DOHH2 (cell line): Measurements from ENCODE around the gene GATA3.

ENCODE experiments used
- H3F3A ChIP-seq: fragments of 200-600 bp; sonication (generic), shearing (Covaris generic); 2 replicates; pipeline ENCODE4 v1.6.0; 2016; ENCODE audit warnings: antibody characterized with exemption, mild to moderate bottlenecking; ENCODE audit not compliant: control insufficient read depth, insufficient read depth
- H3K27ac ChIP-seq: fragments of 200-600 bp; sonication (generic); 2 replicates; pipeline ENCODE4 v1.5.1; 2014; ENCODE audit warnings: low read depth, mild to moderate bottlenecking, low read length, moderate library complexity
- H3K27me3 ChIP-seq: fragments of 200-600 bp; sonication (generic); 2 replicates; pipeline ENCODE4 v1.6.1; 2014; ENCODE audit warnings: mild to moderate bottlenecking, low read length, mixed read lengths; ENCODE audit not compliant: control insufficient read depth
- H3K36me3 ChIP-seq: fragments of 200-600 bp; sonication (generic); 2 replicates; pipeline ENCODE4 v1.6.1; 2014; ENCODE audit warnings: mild to moderate bottlenecking, low read length, moderate library complexity, mixed read lengths; ENCODE audit not compliant: control insufficient read depth
- H3K4me1 ChIP-seq: fragments of 200-600 bp; sonication (generic); 2 replicates; pipeline ENCODE4 v1.6.1; 2014; ENCODE audit warnings: mild to moderate bottlenecking, low read length, mixed read lengths; ENCODE audit not compliant: control insufficient read depth
- H3K4me2 ChIP-seq: fragments of 200-600 bp; sonication (generic); 2 replicates; pipeline ENCODE4 v1.6.0; 2014; ENCODE audit warnings: mild to moderate bottlenecking, low read length, moderate library complexity
- H3K4me3 ChIP-seq: fragments of 200-600 bp; sonication (generic); 2 replicates; pipeline ENCODE4 v1.5.1; 2014; ENCODE audit warnings: mild to moderate bottlenecking, low read length, mixed read lengths
- H3K79me2 ChIP-seq: fragments of 200-600 bp; sonication (generic); 2 replicates; pipeline ENCODE4 v1.6.1; 2014; ENCODE audit warnings: mild to moderate bottlenecking, low read length, mixed read lengths; ENCODE audit not compliant: control insufficient read depth
- H3K9me2 ChIP-seq: fragments of 200-600 bp; sonication (generic); replicated peaks from 2 replicates; pipeline ENCODE4 v1.6.1; 2014; ENCODE audit warnings: mild to moderate bottlenecking, low read length, mixed read lengths; ENCODE audit not compliant: control insufficient read depth
- H3K9me3 ChIP-seq: fragments of 200-600 bp; sonication (generic); 2 replicates; pipeline ENCODE4 v1.6.1; 2014; ENCODE audit warnings: antibody characterized with exemption, low read length, mixed read lengths; ENCODE audit not compliant: control insufficient read depth, insufficient read depth
- H4K20me1 ChIP-seq: fragments of 200-600 bp; sonication (generic); 2 replicates; pipeline ENCODE4 v1.6.0; 2014; ENCODE audit warnings: low read depth, mild to moderate bottlenecking, antibody characterized with exemption, low read length, moderate library complexity; ENCODE audit not compliant: control insufficient read depth, insufficient read depth
- CTCF ChIP-seq: fragments of 200-600 bp; sonication (generic); IDR thresholded peaks from one replicate; pipeline ENCODE4 v1.5.1; 2014; ENCODE audit warnings: antibody characterized with exemption, mild to moderate bottlenecking, low read depth, low read length; ENCODE audit not compliant: poor library complexity, severe bottlenecking
- EZH2phosphoT487 ChIP-seq: fragments of 200-600 bp; sonication (generic); IDR thresholded peaks from 2 replicates; pipeline ENCODE4 v1.6.1; 2017; ENCODE audit warnings: borderline replicate concordance, mild to moderate bottlenecking, antibody characterized with exemption, low read length, moderate library complexity, mixed read lengths

Gene GATA3

GRCh38 chr10:8079126-8079525, 24.6 kb downstream of the GATA3 start:
- TF ChIP-seq CTCF (no peak), EZH2phosphoT487 (no peak)
- Histone ChIP-seq H4K20me1 (no peaks in the 10 kb centered on the region), H3K4me1 (no peaks in the 10 kb centered on the region), H3F3A (no peaks in the 10 kb centered on the region), H3K9me3 (no peaks in the 10 kb centered on the region), H3K4me2 (no peak overlapping the region), H3K27me3 (no peaks in the 10 kb centered on the region), H3K36me3 (no peaks in the 10 kb centered on the region), H3K4me3 (no peak overlapping the region), H3K27ac (no peak overlapping the region), H3K9me2 (no peaks in the 10 kb centered on the region), H3K79me2 (no peaks in the 10 kb centered on the region)

GRCh38 chr10:8084799-8085198, 30.3 kb downstream of the GATA3 start:
- H3K9me2 ChIP-seq, result no peaks in the 10 kb centered on the region
- no peaks in the 10 kb centered on the region for H3K36me3 ChIP-seq
- H3F3A ChIP-seq, result no peaks in the 10 kb centered on the region
- H3K9me3 ChIP-seq, result no peaks in the 10 kb centered on the region
- H3K4me2 ChIP-seq, result no peak overlapping the region
- no peaks in the 10 kb centered on the region for H3K4me1 ChIP-seq
- no peaks in the 10 kb centered on the region for H3K27me3 ChIP-seq
- H3K4me3 ChIP-seq, result no peak overlapping the region
- H3K27ac ChIP-seq, result no peak overlapping the region
- no peaks in the 10 kb centered on the region for H3K79me2 ChIP-seq
- H4K20me1 ChIP-seq, result no peaks in the 10 kb centered on the region
- TF ChIP-seq CTCF, result no peak
- no peak for TF ChIP-seq EZH2phosphoT487

- no peaks in the 10 kb centered on the region for H3K27me3 ChIP-seq
- no peaks in the 10 kb centered on the region for H3K4me1 ChIP-seq
- no peaks in the 10 kb centered on the region for H3F3A ChIP-seq
- no peaks in the 10 kb centered on the region for H3K36me3 ChIP-seq
- H3K4me3 ChIP-seq, result no peak overlapping the region
- H3K4me2 ChIP-seq, result no peak overlapping the region
- no peaks in the 10 kb centered on the region for H3K79me2 ChIP-seq
- H3K9me3 ChIP-seq, result no peaks in the 10 kb centered on the region
- H3K9me2 ChIP-seq, result no peaks in the 10 kb centered on the region
- H3K27ac ChIP-seq, result no peak overlapping the region
- no peaks in the 10 kb centered on the region for H4K20me1 ChIP-seq
- TF ChIP-seq EZH2phosphoT487 (no peak), CTCF (no peak)
Observed at GRCh38 chr10:8085251-8085650, 30.8 kb downstream of the GATA3 start.

GRCh38 chr10:8086315-8086714, 31.8 kb downstream of the GATA3 start:
- Histone ChIP-seq H3K4me1 (no peaks in the 10 kb centered on the region), H3K4me3 (no peak overlapping the region), H3K9me2 (no peaks in the 10 kb centered on the region), H4K20me1 (no peaks in the 10 kb centered on the region), H3K79me2 (no peaks in the 10 kb centered on the region), H3K4me2 (no peak overlapping the region), H3F3A (no peaks in the 10 kb centered on the region), H3K36me3 (no peaks in the 10 kb centered on the region), H3K9me3 (no peaks in the 10 kb centered on the region), H3K27me3 (no peaks in the 10 kb centered on the region), H3K27ac (no peak overlapping the region)
- TF ChIP-seq EZH2phosphoT487 (no peak), CTCF (no peak)
